Body of pancreas (tissue), 4 donors: ENCODE measurements around the gene VCAN. TPM values are rescaled to one million over a fixed set of nuclear protein-coding genes. Genes with fewer than 3 reads are reported as not detected.

Experiments used
- ATAC-seq: fragments of 150-250 bp; one replicate; pipeline ENCODE4 v1.9.1; 2016
- DNase-seq, 4 donors: peaks; one replicate each; pipeline ENCODE4 v3.0.0-alpha.2; 2019
- H3K27ac ChIP-seq, 4 donors: fragments of 200-600 bp; sonication (generic); 1 replicate in 3 of 4; 2 replicates in 1 of 4; pipeline versions ENCODE4 v1.5.1 to v1.6.1; 2016 to 2019; ENCODE audit warnings: mild to moderate bottlenecking in 1 of 4, mixed read lengths in 1 of 4, moderate library complexity in 1 of 4
- H3K27me3 ChIP-seq, 2 donors: fragments of 200-600 bp; sonication (generic); one replicate each; pipeline ENCODE4 v1.6.0; 2016; ENCODE audit warnings: mild to moderate bottlenecking in 1 of 2
- H3K36me3 ChIP-seq, 2 donors: fragments of 200-600 bp; sonication (generic); replicated peaks in 1 of 2; 2 replicates each; pipeline ENCODE4 v1.5.1; 2016; ENCODE audit warnings: low read depth in 2 of 2; ENCODE audit not compliant: insufficient read depth in 1 of 2
- H3K4me1 ChIP-seq: fragments of 200-600 bp; sonication (generic); one replicate; pipeline ENCODE4 v1.6.0; 2016
- H3K4me3 ChIP-seq, 2 donors: fragments of 200-600 bp; sonication (generic); 1 replicate in 1 of 2; 2 replicates in 1 of 2; pipeline ENCODE4 v1.5.1; 2016 to 2019
- H3K9me3 ChIP-seq, 3 donors: fragments of 200-600 bp; sonication (generic); 1 replicate in 2 of 3; 2 replicates in 1 of 3; pipeline ENCODE4 v1.5.1; 2016
- POLR2A ChIP-seq, 3 donors: fragments of 450-650 bp; IDR thresholded peaks; one replicate each; pipeline ENCODE4 v1.6.1; 2016; ENCODE audit warnings: antibody characterized with exemption in 3 of 3, mild to moderate bottlenecking in 2 of 3
- WGBS, 2 donors: methylation state at CpG; one replicate each; pipeline ENCODE4 v1.1.5; 2017; 5-methylcytosine and 5-hydroxymethylcytosine counted together
- intact Hi-C: fragments of 100-400 bp; cut with DNase I; formaldehyde crosslinking; loops from one replicate; pipeline ENCODE4 v1.15.1; 2023
- total RNA-seq, 2 donors: library from RNA; depleted of rRNA; stranded (reverse); fragments of >200 nt; gene quantifications; one replicate each; pipeline ENCODE4 v1.1.0, GENCODE V29; 2016
- TF ChIP-seq, protein P1 (sequence below), 7 experiments: fragments of 450-650 bp in 4 of 7; fragments of 200-600 bp in 3 of 7; sonication (generic) in 3 of 7; IDR thresholded peaks; one replicate each; pipeline ENCODE4 v1.5.1; 2016 to 2019; ENCODE audit warnings: antibody characterized with exemption in 7 of 7

The VCAN gene
- total RNA-seq, 2 donors from 2014 or later = 19.4 to 33.7 TPM

DNA sequence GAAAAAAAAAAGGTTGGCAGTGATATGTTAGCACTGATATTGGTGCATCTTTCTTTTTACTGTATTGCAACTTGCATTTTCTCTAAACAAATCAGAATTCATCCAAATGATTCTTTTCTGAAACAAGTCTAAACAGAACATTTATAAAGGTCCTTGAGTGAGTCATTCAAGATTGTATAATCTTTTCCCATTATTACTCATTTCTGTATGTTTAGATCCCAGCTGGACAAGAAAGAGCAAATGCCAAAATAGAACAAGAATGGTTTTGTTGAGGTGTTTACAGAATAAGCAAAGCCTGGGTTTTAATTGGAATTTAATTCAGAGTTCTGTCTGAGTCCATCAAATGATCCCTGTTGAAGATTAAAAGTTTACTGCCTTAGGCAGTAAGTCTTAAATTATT is 112.3 kb downstream of the VCAN start:
- H3K27me3 ChIP-seq = no peaks in the 10 kb centered on the region
- no peak for ATAC-seq
- no peaks in the 10 kb centered on the region for H3K9me3 ChIP-seq
- no peaks in the 10 kb centered on the region for H3K4me1 ChIP-seq
- no peak overlapping the region for H3K4me3 ChIP-seq
- TF ChIP-seq, protein P1, sequence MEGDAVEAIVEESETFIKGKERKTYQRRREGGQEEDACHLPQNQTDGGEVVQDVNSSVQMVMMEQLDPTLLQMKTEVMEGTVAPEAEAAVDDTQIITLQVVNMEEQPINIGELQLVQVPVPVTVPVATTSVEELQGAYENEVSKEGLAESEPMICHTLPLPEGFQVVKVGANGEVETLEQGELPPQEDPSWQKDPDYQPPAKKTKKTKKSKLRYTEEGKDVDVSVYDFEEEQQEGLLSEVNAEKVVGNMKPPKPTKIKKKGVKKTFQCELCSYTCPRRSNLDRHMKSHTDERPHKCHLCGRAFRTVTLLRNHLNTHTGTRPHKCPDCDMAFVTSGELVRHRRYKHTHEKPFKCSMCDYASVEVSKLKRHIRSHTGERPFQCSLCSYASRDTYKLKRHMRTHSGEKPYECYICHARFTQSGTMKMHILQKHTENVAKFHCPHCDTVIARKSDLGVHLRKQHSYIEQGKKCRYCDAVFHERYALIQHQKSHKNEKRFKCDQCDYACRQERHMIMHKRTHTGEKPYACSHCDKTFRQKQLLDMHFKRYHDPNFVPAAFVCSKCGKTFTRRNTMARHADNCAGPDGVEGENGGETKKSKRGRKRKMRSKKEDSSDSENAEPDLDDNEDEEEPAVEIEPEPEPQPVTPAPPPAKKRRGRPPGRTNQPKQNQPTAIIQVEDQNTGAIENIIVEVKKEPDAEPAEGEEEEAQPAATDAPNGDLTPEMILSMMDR (IDR thresholded peaks at IDR 0.05) = no peak
- TF ChIP-seq POLR2A (IDR thresholded peaks at IDR 0.05) = no peak
- intact Hi-C loops = no loop called here
- H3K36me3 ChIP-seq = no peaks in the 10 kb centered on the region
- no peak for DNase-seq
- H3K27ac ChIP-seq = no peak overlapping the region

DNA sequence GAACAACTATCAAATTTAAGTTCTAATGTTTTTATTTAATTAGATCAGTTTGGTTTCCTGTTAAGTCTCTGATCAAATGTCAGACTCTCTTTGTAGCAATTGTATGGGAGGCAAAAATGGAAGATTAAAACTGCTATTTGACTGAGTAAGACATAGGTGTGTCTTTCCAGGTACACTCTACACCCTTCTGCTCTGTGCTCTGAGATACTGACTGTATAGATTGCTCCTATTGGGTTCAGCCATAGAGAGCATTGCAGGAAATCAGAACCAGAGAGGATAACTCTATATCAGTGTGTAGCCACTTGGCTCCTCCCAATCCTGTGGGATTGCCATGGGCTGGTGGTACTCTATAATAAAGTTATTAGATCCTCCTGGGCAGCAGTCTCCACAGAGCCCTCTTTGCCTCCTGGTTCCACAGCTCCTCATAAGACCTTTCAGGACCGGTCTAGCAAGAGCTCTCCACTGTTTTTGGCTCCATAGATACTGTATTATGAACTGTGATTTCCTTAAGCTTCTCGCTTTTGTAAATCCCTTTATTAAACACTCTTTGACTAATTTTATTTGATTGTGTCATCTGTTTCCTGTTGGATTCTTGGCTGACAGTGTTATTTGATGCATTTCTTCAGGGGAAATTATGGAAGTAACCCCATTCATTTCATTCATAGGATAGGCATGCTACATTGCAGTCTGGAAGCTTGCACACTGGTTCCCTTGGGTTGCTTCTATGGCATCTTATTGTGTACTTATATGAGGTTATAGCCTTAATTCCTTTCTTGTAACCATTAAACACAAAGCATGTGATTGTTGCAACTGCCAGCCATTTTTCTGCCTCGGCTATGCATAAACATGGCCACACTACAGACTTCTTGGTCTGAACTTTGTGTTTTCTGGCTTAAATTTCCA is 115.6 kb downstream of the VCAN start:
- no peak for TF ChIP-seq POLR2A (IDR thresholded peaks at IDR 0.05)
- TF ChIP-seq, protein P1 (IDR thresholded peaks at IDR 0.05) = no peak
- Histone ChIP-seq H3K9me3 (no peaks in the 10 kb centered on the region), H3K36me3 (no peaks in the 10 kb centered on the region), H3K27me3 (no peaks in the 10 kb centered on the region), H3K27ac (no peak overlapping the region), H3K4me1 (no peaks in the 10 kb centered on the region), H3K4me3 (no peak overlapping the region)
- intact Hi-C loops = no loop called here
- 57 to 62% methylated on average over 3 of the region's 3 CpGs for WGBS, 2 donors
- ATAC-seq (no peak), DNase-seq (no peak)

DNA sequence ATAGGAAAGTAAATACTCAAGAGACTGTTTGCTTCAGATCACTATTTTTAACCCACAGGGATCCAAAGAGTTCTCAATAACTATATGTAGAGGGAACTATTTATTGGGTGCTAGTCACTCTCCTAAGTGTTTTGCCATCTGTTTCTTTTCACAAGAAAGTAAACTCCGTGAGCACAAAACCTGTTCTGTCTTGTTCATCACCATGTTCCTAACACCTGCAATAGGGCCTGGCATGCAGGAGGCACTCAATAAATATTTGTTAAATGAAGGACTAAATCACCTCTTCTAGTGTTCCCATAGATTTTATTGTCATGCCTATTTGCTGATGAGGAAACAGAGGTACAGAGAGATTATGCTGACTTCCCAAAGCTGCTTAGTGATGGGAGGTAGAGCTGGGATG is 118.2 kb downstream of the VCAN start:
- no peak for ATAC-seq
- H3K36me3 ChIP-seq = no peaks in the 10 kb centered on the region
- 15 to 16% methylated on average over 1 of the region's 1 CpG for WGBS, 2 donors
- TF ChIP-seq POLR2A (IDR thresholded peaks at IDR 0.05) = no peak
- TF ChIP-seq, protein P1 (IDR thresholded peaks at IDR 0.05) = no peak
- no peak overlapping the region for H3K27ac ChIP-seq
- DNase-seq = no peak
- H3K4me1 ChIP-seq = no peaks in the 10 kb centered on the region
- no peaks in the 10 kb centered on the region for H3K9me3 ChIP-seq
- intact Hi-C loops = no loop called here
- no peaks in the 10 kb centered on the region for H3K27me3 ChIP-seq
- no peak overlapping the region for H3K4me3 ChIP-seq

DNA sequence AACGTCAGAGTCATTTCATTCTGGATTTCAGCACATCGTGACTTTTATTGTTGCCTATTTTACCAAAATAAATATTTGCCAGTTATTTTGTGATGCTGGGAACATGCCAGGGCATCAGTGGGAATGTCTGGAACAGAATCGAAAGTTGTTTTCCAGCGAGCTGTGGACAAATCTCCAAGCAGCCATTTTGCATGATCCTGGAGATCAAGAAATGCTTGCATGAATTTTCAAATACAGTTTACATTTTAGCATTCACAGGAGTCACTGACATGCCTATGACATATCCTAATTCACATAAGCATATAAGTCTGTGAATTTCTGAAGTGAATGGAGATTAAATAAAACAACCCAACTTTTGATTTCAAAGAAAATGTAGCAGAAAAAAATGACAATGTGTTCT is 119.4 kb downstream of the VCAN start:
- Histone ChIP-seq H3K9me3 (no peaks in the 10 kb centered on the region), H3K36me3 (no peaks in the 10 kb centered on the region), H3K27me3 (no peaks in the 10 kb centered on the region), H3K4me3 (no peak overlapping the region), H3K4me1 (no peaks in the 10 kb centered on the region), H3K27ac (no peak overlapping the region)
- 69 to 77% methylated on average over 4 of the region's 4 CpGs for WGBS, 2 donors
- no peak for TF ChIP-seq POLR2A (IDR thresholded peaks at IDR 0.05)
- TF ChIP-seq, protein P1 (IDR thresholded peaks at IDR 0.05) = no peak
- intact Hi-C loops = no loop called here
- DNase-seq (no peak), ATAC-seq (no peak)

DNA sequence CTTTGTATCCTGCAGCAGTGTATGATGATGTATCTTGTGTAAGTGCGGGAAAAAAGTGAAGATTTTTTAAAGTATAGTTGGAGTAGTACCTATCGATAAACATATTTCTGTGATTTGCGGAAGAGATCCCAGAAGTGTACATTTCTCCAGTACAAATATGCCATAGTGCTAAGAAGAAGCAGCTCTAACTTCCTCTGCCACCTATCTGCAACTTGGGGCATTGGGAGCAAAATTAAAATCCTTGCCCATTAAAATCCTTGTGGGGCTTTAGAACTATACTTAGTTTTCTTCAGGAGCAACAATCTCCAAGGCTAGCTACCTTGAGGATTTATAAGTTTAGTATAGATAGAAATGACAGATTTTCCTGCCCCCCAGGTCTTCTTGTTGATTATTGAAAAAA is 123.7 kb downstream of the VCAN start:
- DNase-seq (no peak), ATAC-seq (no peak)
- H3K36me3 ChIP-seq = no peaks in the 10 kb centered on the region
- no peaks in the 10 kb centered on the region for H3K9me3 ChIP-seq
- intact Hi-C loops = no loop called here
- no peaks in the 10 kb centered on the region for H3K27me3 ChIP-seq
- H3K4me3 ChIP-seq = no peak overlapping the region
- no peaks in the 10 kb centered on the region for H3K4me1 ChIP-seq
- 87 to 90% methylated on average over 3 of the region's 3 CpGs for WGBS, 2 donors
- TF ChIP-seq POLR2A (IDR thresholded peaks at IDR 0.05) = no peak
- TF ChIP-seq, protein P1 (IDR thresholded peaks at IDR 0.05) = no peak
- no peak overlapping the region for H3K27ac ChIP-seq
